HG03565 (cell line): ENCODE measurements around the gene DGKQ.

Experiments
- ATAC-seq: cut with Tn5 transposase; IDR thresholded peaks from one replicate; pipeline ENCODE4 v1.9.1; 2021; ENCODE audit warnings: mild to moderate bottlenecking, moderate library complexity; ENCODE audit not compliant: unreplicated experiment

DGKQ gene

GRCh38 chr4:909821-910220 is 63.5 kb downstream of the DGKQ start:
- no peak for ATAC-seq

GRCh38 chr4:909131-909571 is 64.2 kb downstream of the DGKQ start:
- no peak for ATAC-seq
